Fibroblast of villous mesenchyme (primary cell): ENCODE data around the gene PLA2G4A. TPM values are rescaled to one million over a fixed set of nuclear protein-coding genes. Genes with fewer than 3 reads are reported as not detected.

ENCODE experiments used
- DNase-seq: peaks from one replicate; pipeline ENCODE4 v3.0.0-alpha.2; 2010; ENCODE audit warnings: low read depth
- H3K4me3 ChIP-seq: 2 replicates; pipeline ENCODE4 v1.5.1; 2011; ENCODE audit warnings: low read depth, mild to moderate bottlenecking, low read length
- total RNA-seq: library from RNA; depleted of rRNA; stranded (reverse); fragments of >200 nt; gene quantifications from 2 replicates; pipeline ENCODE4 v1.2.3, GENCODE V29; 2012
- TF ChIP-seq, protein P1 (sequence below): IDR thresholded peaks from 2 replicates; pipeline ENCODE4 v1.5.1; 2012; ENCODE audit warnings: low read depth, mild to moderate bottlenecking, low read length; ENCODE audit not compliant: insufficient read depth

The PLA2G4A gene
- total RNA-seq, 1 donor, result 12.1 TPM

DNA sequence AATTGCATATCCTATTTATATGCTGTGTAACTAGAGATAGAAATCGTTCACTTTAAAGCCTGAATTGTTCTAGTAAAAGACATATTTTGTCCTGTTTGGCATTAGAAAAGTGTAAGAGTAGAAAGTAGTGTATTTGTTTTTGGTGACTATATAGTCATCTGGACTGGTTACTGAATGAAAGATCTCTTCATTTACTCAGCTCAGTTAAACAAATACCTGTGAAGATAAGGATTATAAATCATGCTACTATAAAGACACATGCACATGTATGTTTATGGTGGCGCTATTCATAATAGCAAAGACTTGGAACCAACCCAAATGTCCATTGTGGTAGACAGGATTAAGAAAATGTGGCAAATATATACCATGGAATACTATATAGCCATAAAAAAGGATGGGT lies 125.1 kb downstream of the PLA2G4A start:
- no peak for DNase-seq
- TF ChIP-seq, protein P1, sequence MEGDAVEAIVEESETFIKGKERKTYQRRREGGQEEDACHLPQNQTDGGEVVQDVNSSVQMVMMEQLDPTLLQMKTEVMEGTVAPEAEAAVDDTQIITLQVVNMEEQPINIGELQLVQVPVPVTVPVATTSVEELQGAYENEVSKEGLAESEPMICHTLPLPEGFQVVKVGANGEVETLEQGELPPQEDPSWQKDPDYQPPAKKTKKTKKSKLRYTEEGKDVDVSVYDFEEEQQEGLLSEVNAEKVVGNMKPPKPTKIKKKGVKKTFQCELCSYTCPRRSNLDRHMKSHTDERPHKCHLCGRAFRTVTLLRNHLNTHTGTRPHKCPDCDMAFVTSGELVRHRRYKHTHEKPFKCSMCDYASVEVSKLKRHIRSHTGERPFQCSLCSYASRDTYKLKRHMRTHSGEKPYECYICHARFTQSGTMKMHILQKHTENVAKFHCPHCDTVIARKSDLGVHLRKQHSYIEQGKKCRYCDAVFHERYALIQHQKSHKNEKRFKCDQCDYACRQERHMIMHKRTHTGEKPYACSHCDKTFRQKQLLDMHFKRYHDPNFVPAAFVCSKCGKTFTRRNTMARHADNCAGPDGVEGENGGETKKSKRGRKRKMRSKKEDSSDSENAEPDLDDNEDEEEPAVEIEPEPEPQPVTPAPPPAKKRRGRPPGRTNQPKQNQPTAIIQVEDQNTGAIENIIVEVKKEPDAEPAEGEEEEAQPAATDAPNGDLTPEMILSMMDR, result no peak
- no peak overlapping the region for H3K4me3 ChIP-seq

DNA sequence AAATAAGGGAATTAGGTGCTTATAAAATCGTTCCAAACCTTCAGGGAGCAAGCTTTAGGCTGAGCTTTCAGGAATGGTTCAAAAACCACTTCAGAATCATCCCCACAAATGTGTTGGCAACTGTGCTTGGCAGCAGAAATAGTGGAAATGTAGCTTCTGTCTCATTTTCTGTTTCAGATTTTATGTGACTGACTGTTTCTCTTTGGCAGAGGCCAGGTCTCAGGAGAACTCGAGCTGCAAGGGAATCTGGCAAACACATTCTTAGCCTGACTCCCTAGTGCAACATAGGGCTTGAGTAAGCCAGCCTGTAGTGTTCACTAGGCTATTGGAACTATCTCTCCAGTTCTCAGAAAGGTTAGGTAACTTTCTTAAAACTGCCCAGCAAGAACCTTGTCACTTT lies 128.6 kb downstream of the PLA2G4A start:
- TF ChIP-seq, protein P1, result no peak
- no peak overlapping the region for H3K4me3 ChIP-seq
- no peak for DNase-seq

DNA sequence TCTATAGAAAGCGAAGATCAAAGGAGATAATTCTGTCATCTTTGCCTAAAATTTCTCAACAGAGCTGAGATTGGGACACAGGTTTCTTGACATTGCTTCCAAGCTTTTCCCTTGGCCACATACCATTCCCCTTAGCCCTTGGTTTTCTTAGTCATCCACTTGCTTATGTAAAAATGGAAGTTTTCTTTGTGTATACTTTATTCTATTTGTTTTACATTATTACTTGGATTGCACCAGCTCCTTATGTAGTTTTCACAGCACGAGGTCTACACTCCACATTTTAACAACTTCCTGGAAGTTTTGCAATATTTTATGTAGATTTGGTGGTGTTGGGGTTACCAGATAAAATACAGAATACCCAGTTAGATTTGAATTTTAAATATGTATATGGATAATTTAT lies 129.8 kb downstream of the PLA2G4A start:
- TF ChIP-seq, protein P1, result no peak
- peak; percentile 27 for DNase-seq
- no peak overlapping the region for H3K4me3 ChIP-seq

DNA sequence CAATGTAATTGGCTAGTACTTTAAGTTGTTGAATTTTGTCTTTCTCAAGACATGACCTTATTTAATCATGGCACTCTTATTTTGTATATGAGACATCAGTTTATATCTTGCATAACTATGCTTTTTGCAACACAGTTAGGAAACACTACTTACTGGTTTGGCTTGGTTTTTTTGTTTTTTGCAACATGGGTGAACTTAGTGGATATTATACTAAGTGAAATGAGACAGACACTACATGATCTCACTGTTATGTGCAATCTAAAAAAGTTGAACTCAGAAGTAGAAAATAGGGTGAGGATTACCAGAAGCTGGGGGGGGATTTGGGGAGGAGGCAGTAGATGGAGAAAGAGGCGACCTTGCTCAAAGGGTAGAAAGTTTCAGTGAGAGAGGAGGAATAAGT lies 132.1 kb downstream of the PLA2G4A start:
- no peak overlapping the region for H3K4me3 ChIP-seq
- DNase-seq, result peak; percentile 50
- TF ChIP-seq, protein P1, result no peak

DNA sequence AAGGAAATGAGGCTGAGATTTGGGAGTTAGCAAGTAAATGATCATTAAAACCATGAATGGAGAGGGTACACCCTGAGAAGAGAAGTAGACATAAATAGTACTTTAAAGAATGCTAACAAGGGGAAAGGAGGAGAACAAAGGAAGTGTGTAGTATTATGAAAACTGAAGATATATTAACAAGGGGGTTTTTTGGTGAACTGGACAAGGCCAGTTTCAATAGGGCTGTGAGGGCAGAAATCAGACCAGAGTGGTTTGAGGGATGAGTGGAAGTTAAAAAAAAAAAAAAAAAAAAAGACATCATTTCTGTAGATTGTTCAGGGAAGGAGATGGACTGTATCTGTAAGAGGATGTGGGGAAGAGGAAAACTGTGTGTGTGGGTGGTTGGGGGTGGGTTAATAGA lies 137.1 kb downstream of the PLA2G4A start:
- no peak overlapping the region for H3K4me3 ChIP-seq
- TF ChIP-seq, protein P1, result no peak
- no peak for DNase-seq

DNA sequence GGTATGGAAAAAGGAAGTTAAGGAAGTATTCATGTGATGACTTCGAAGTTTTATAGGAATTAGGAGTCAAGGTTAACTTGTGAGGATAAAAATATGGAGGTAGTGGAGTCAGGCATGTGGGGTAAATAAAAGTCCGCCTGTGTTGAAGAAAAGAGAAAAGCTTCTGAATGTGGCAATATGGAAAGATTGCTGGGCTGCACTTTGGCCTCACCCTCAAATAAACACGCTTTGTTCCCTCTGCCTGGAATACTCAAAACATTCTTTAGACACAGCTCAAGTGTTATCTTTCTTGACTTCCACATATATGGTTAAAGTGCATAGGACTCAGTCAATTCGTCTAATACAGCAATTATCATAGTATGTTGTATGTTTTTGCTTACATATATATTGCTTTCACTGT lies 137.7 kb downstream of the PLA2G4A start:
- H3K4me3 ChIP-seq, result no peak overlapping the region
- DNase-seq, result no peak
- TF ChIP-seq, protein P1, result no peak

DNA sequence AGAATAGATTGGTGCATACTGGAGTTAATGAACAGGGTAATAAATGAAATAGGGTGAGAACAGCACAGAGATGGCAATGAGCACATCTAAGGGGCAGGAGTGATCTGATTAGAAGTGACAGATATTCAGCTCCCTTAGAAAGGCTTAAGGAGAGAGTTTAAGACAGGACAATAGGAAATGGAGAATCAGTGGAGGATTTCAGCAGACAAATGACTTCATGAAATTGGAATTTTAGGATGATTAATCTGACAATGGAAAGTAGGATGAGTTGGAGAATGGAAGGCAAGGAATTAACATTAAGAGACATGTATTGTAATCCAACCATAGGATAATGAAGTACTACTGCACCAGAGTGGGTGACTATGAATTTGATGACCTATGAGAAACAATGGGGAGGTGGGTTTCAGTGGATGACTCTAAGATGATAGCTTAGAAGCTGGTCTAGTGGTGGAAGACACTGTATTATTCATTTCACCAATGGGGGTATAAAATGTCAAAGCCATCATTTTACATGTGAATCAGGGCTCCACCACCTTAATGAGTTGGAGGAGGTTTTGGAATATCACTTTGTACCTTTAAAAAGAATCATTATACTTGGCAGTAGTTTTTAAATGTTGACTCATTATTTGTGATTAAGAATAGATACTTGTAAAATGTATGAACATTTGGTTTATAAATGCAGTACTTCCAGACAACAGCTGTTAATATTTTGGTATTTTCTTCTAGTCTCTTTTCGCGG lies 139.1 kb downstream of the PLA2G4A start:
- no peak for DNase-seq
- no peak overlapping the region for H3K4me3 ChIP-seq
- TF ChIP-seq, protein P1, result no peak
